Vagina (tissue), 2 donors: ENCODE measurements around the gene ODAM.

Experiments
- CTCF ChIP-seq, 3 experiments: fragments of 450-650 bp in 2 of 3; fragments of 200-600 bp in 1 of 3; sonication (generic) in 1 of 3; IDR thresholded peaks; one replicate each; pipeline ENCODE4 v1.5.1; 2017 to 2019; ENCODE audit warnings: antibody characterized with exemption in 3 of 3, mild to moderate bottlenecking in 2 of 3, moderate library complexity in 2 of 3
- POLR2A ChIP-seq, 2 donors: fragments of 450-650 bp; IDR thresholded peaks; one replicate each; pipeline ENCODE4 v1.6.1; 2017; ENCODE audit warnings: antibody characterized with exemption in 2 of 2, mild to moderate bottlenecking in 2 of 2, moderate library complexity in 2 of 2
- POLR2AphosphoS5 ChIP-seq, 2 donors: sonication (generic); formaldehyde crosslinking; IDR thresholded peaks; one replicate each; pipeline ENCODE4 v1.9.0; 2017; ENCODE audit warnings: antibody characterized with exemption in 2 of 2, mild to moderate bottlenecking in 2 of 2, low read depth in 1 of 2; ENCODE audit not compliant: insufficient read depth in 1 of 2

- TF ChIP-seq CTCF (IDR thresholded peaks at IDR 0.05) (no peak), POLR2AphosphoS5 (IDR thresholded peaks at IDR 0.05; ENCODE audit: insufficient read depth in 1 of 2, low read depth in 1 of 2) (no peak), POLR2A (IDR thresholded peaks at IDR 0.05) (no peak)
Observed at GRCh38 chr4:70236125-70236524, 40.6 kb downstream of the ODAM start.
